HG02981 (cell line): ENCODE data around the gene ETFA.
"Not testable (repeated sequence)": the region's sequence is repeated elsewhere in the genome, so short reads cannot be mapped to it uniquely, and the experiment has no call there.

Experiments
- ATAC-seq: cut with Tn5 transposase; IDR thresholded peaks from one replicate; pipeline ENCODE4 v1.9.1; 2021; ENCODE audit warnings: mild to moderate bottlenecking, moderate library complexity; ENCODE audit not compliant: unreplicated experiment

The ETFA gene

DNA sequence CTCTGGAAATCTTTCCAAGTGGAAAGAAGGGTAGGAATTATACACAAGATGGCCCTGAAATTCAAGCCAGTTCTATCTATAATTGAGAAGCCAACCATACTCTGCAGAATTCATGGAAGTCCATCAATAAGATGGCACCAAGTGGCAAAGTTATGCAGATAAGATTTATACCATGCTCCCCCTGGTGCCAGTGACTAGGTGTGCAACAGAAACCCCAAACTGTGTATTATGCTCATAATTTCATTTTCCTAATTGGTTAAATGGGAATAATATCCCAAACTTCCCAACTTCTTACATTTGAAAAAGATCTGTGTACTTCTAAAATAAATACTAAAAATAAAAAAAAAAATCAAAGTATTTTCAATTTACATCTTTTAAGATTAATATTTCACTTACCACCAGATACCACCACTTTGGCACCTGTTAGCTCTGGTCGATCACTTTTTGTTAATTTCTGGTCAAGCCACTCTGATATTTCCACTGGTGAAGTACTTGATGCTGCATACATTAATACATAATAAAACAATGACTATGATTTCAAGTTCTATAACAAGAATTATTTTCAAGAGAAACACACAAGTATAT lies 25.9 kb downstream of the ETFA start:
- no peak for ATAC-seq

- no peak for ATAC-seq
These were observed 28.8 kb downstream of the ETFA start for GRCh38 chr15:76282465-76282864.

- ATAC-seq, result no peak
These were observed 32.6 kb downstream of the ETFA start for GRCh38 chr15:76278651-76279050.

- ATAC-seq, result no peak
These were observed 36.4 kb downstream of the ETFA start for GRCh38 chr15:76274821-76275220.

GRCh38 chr15:76274226-76274625 lies 37.0 kb downstream of the ETFA start:
- ATAC-seq, result no peak

DNA sequence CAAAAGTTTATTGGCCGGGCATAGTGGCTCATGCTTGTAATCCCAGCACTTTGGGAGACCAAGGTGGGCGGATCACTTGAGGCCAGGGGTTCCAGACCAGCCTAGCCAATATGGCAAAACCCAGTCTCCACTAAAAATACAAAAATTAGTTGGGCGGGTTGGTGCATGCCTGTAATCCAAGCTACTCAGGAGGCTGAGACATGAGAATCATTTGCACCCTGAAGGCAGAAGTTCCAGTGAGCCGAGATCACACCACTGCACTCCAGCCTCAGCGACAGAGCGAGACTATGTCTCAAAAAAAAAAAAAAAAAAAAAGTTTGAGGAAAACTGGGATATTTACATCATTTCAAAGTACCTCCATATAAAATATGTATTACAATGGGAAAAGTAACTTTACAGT lies 40.4 kb downstream of the ETFA start:
- ATAC-seq, result no peak

DNA sequence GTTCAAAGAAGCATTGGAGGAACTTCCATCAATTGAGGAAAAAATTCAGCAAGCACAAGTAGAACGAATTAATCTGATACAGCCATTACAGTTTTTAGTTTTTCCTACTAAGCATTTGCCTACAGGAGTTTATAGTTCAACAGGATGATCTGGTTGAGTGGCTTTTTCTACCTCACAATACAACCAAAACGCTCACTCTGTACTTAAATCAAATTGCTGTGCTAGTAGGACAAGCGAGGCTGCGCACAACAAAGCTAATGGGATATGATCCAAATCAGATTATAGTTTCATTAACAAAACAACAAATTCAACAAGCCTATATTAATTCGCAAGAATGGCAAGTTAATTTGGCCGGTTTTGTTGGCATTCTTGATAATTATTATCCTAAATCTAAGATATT lies 44.2 kb downstream of the ETFA start:
- ATAC-seq, result no peak

GRCh38 chr15:76265769-76266168 lies 45.5 kb downstream of the ETFA start:
- not testable (repeated sequence) for ATAC-seq

DNA sequence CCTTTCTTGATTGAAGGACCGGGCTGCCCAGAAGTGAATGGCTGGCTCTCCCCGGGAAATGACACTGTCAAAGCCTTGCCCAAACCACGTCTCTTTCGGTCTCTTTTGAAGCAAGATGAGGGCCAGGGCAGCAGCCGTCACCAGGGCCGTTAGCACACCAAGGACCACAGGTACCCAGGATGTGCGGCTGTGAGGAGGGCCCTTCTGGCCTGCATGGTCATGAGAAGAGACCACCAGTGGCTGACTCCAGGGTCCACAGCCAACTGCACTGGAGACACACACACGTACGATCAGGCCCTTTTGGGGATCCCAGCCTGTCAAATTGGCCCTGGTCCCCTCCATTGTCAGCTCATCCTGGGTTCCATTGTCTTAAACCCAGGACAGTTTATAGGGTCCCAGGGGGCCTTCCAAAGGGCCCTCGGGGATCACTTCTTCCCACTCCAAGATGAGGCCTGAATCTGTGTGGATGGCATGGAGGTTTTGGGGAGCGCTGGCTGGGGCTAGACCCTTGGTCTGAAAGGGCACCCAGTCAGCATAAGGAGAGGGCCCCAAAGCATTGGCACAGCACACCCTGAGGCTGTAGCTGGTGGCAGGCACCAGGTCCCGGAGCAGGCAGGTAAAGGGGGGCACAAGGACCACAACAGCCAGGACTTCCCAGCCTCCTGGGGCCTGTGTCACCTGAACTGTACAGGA lies 50.9 kb downstream of the ETFA start:
- no peak for ATAC-seq

GRCh38 chr15:76259392-76259791 lies 51.9 kb downstream of the ETFA start:
- ATAC-seq, result no peak

DNA sequence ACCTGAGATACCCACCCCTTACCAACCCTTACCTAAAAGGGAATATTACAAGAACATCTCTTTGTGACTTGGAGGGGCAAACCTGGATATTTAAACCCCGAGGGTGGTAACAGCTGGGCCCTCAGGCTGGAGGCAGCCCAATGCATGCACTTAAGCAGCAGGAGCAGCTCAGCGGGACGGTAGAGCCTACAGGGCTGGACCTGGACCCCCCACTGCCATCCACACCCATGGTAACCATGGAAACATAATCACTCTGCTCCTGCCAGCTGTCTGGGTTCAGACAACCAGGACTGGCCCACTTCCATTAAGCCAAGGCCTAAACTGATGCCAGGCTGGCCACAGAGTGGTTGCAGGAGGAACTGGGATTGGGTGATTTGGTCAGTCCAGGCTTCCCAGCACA lies 52.8 kb downstream of the ETFA start:
- ATAC-seq, result no peak

DNA sequence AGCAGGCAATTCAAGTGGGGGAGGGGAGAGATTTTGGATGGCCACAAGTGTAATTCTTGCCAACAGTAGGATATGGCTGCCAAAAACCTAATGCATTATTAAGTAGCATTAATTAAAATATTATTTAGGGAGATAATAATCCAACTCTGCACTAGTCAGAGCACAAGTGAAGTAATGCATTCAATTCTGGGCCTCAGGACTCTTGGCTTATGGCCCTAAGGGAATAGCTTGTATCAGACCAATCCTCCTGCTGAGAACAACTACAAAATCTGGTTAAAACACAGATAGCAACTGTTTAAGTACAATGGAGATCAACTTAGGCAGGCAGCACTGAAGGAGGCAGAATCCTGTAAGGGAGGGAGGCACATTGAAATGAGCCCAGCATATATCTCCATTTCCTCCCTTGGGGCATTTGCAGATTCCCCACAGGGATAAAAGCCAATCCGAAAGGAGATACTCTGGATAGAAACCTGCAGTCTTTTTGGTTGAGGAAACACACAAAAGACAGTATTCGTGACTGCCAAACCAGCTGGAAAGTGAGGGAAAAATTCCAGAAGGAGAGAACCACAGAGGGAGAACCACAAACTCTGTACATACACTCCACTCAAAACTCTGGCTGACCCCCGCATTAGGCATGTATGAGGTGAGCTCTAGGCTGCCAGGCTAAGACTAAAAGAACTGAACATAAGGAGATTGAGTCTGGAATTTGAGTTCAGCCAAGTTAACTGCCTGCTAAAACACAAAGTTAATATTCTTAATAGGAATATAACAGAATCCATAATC lies 57.4 kb downstream of the ETFA start:
- ATAC-seq, result no peak

DNA sequence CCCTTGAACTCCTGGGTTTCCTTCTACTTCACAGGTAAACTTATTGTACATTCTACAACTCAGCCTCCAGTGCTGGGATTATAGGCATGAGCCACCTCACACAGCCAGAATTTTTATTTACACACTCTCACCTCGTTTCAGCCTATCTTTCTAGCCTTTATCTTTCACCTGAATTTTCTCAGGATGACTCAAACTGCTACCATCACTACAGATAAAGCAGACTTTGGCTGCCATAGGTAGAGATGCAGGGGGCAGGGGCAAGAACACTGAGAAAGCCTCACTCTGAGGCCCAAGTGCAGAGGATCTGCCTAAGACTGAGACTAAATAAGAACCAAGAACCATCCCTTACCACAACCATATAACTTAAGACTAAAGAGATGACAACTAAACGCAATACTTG lies 59.0 kb downstream of the ETFA start:
- ATAC-seq, result no peak

GRCh38 chr15:76251717-76252116 lies 59.6 kb downstream of the ETFA start:
- no peak for ATAC-seq

DNA sequence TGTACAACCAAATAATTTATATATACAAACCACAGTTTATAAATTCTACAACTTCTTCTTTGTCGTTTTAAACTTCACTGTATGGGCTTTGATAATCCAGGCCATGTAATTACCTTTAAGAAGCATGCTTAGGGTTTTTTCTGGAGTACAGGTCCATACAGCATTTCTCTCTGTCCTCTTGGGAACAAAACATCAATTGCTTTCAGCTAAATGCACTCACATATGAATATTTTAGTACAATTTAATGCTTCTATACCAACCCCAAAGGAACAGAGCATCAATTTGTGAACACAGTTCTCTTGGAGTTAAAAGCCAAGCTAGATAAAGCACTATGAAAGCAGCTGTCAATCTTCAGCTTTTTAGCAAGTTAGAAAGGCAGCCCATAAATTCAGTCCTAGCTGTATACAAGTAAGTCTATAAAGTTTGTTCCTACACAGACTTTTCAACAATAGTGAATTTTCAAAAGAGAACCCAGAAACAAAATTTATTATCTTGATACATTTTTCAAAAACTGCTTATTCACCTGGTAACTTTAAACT lies 66.1 kb downstream of the ETFA start:
- ATAC-seq, result no peak

- ATAC-seq, result no peak
These were observed 71.5 kb downstream of the ETFA start for GRCh38 chr15:76239786-76240185.

DNA sequence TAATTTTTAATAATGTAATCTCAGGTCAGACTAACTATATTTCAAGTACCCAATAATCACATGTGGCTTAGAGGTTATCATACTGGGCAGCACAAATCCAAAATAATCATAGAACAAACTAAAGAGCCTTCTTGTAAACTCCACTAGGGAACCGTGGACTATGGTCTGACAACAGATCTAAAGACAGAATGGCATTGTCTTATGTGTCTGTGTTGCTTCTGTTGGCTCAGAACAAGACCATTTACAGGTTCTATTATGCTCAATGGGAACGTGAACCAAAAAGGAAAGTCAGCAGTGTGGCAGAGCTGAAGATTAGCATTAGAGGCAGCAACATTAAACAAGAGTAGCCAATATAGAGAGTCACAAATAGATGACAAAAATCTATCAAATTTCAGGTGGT lies 74.9 kb downstream of the ETFA start:
- no peak for ATAC-seq

- no peak for ATAC-seq
These were observed 76.0 kb downstream of the ETFA start for GRCh38 chr15:76235186-76235826.

- ATAC-seq, result no peak
These were observed 76.9 kb downstream of the ETFA start for GRCh38 chr15:76234337-76234889.

DNA sequence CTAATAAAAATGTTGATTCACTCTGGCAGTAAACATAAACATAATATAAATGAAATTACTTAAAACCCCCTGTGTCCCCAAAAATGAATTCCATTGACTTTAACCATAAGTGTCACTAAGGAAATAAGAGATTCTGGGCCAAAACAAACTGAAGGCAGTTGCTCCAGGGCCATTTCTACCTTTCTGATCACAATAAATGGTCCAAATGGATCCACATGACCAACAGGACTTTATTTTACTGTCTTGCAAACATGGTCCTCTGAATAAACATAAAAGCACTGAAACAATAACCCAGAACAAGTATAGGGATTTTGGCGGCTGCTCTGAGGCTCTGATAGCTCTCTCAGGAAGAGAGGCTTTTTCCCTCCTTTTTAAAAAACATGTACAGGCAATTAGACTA lies 77.3 kb downstream of the ETFA start:
- ATAC-seq, result no peak

DNA sequence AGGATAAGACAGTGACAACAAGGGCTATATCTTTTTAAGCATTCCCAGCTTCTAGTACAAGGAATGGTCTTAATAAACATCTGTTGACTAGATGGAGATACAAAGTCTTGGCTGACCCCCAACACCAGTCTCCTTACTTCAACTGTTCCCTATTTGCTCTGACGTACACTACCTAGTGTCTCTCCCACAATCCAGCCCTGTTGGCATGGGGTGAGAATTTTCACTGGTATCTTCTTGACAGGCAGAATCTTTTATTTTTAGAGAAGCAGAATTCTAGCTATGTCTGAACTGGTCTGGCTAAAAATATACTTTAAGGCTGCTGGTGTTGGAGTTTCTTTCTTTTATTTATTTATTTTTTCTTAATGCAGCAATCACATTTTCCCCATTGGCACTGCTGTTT lies 82.0 kb downstream of the ETFA start:
- no peak for ATAC-seq
